Activated T-helper 17 cell treated with anti-CD3 and anti-CD28 coated beads, Interleukin-2, amount 50 U/mL, for 72 hours (primary cell): ENCODE results near the gene CLN3. TPM values are rescaled to one million over a fixed set of nuclear protein-coding genes. Genes with fewer than 3 reads are reported as not detected.

Experiments used
- total RNA-seq, 2 donors: library from RNA; stranded (reverse); gene quantifications; one replicate each; pipeline ENCODE4 v1.2.3, GENCODE V29; 2022

Gene CLN3
- total RNA-seq, 2 donors from 2014 or later: 34.6 to 47.7 TPM

Other genes starting within 250 kb of the CLN3 start
- gene SBK1, start 199.5 kb downstream of the CLN3 start, total RNA-seq: 10 to 100 TPM in 1 of 2 donors, 1 to 10 TPM in 1; 1.7 to 17.6 TPM
- 1 to 10 TPM; 2.9 to 5.1 TPM for gene NPIPB6, start 128.6 kb downstream of the CLN3 start, total RNA-seq
- 100 to 1,000 TPM in 1 of 2 donors, 10 to 100 TPM in 1; 33.5 to 108 TPM for gene EIF3CL, start 88.2 kb downstream of the CLN3 start, total RNA-seq
- not detected for gene NPIPB7, start 19.7 kb downstream of the CLN3 start, total RNA-seq
- 1 to 10 TPM; 4.2 to 4.3 TPM for gene APOBR, start 2.6 kb upstream of the CLN3 start, total RNA-seq
- not detected for gene IL27, start 14.8 kb upstream of the CLN3 start, total RNA-seq
- gene NUPR1, start 46.9 kb upstream of the CLN3 start, total RNA-seq: not detected
- 10 to 100 TPM; 14.7 to 18.5 TPM for gene SGF29, start 61.8 kb upstream of the CLN3 start, total RNA-seq
- under 1 TPM in 1 of 2 donors, not detected in 1; 0.48 TPM for gene SULT1A2, start 105.0 kb upstream of the CLN3 start, total RNA-seq
- 1 to 10 TPM; 5.9 to 7.1 TPM for gene SULT1A1, start 118.0 kb upstream of the CLN3 start, total RNA-seq
- not detected for gene NPIPB8, start 146.0 kb upstream of the CLN3 start, total RNA-seq
- gene EIF3C, start 219.4 kb upstream of the CLN3 start, total RNA-seq: 100 to 1,000 TPM; 356 to 481 TPM